ENCODE data around the gene CFAP53.
A peak's percentile ranks its signal among the peaks of the same experiment; 100 is the strongest.
"Not testable (repeated sequence)": the region's sequence is repeated elsewhere in the genome, so short reads cannot be mapped to it uniquely, and the experiment has no call there.

Gene CFAP53

GRCh38 chr18:50274044-50274442 lies 7.7 kb upstream of the CFAP53 start:
- DNase-seq (ENCODE audit: low read depth in 4 of 4, low spot score in 1 of 4), result no peak

GRCh38 chr18:50273203-50274043 lies 7.1 kb upstream of the CFAP53 start:
- DNase-seq (ENCODE audit: low read depth in 4 of 4, low spot score in 1 of 4), result no peak

- DNase-seq (ENCODE audit: low read depth in 4 of 4, low spot score in 1 of 4), result no peak
These were observed 6.3 kb upstream of the CFAP53 start for GRCh38 chr18:50272568-50272967.

- DNase-seq (ENCODE audit: low read depth in 4 of 4, low spot score in 1 of 4), result peak; percentile 48 to 70 (median 62)
These were observed 1.9 kb upstream of the CFAP53 start for GRCh38 chr18:50268022-50268747.

GRCh38 chr18:50262977-50263376 lies 3.3 kb downstream of the CFAP53 start:
- no peak for DNase-seq (ENCODE audit: low read depth in 4 of 4, low spot score in 1 of 4)

GRCh38 chr18:50250935-50251334 lies 15.4 kb downstream of the CFAP53 start:
- no peak for DNase-seq (ENCODE audit: low read depth in 4 of 4, low spot score in 1 of 4)

GRCh38 chr18:50249576-50249975 lies 16.7 kb downstream of the CFAP53 start:
- DNase-seq (ENCODE audit: low read depth in 4 of 4, low spot score in 1 of 4), result no peak

GRCh38 chr18:50247561-50247960 lies 18.7 kb downstream of the CFAP53 start:
- DNase-seq (ENCODE audit: low read depth in 4 of 4, low spot score in 1 of 4), result no peak

GRCh38 chr18:50241768-50242167 lies 24.5 kb downstream of the CFAP53 start:
- not testable (repeated sequence) for DNase-seq (ENCODE audit: low read depth in 4 of 4, low spot score in 1 of 4)

- peak in 1 of 4 experiments; percentile 2 for DNase-seq (ENCODE audit: low read depth in 4 of 4, low spot score in 1 of 4)
These were observed 26.2 kb downstream of the CFAP53 start for GRCh38 chr18:50240080-50240563.

- DNase-seq (ENCODE audit: low read depth in 4 of 4, low spot score in 1 of 4), result no peak
These were observed 33.9 kb downstream of the CFAP53 start for GRCh38 chr18:50232419-50232818.

- DNase-seq (ENCODE audit: low read depth in 4 of 4, low spot score in 1 of 4), result peak in 1 of 4 experiments; percentile 5
These were observed 34.7 kb downstream of the CFAP53 start for GRCh38 chr18:50231621-50232020.

GRCh38 chr18:50220249-50220648 lies 46.0 kb downstream of the CFAP53 start:
- DNase-seq (ENCODE audit: low read depth in 4 of 4, low spot score in 1 of 4), result not testable (repeated sequence)

GRCh38 chr18:50218432-50219197 lies 47.7 kb downstream of the CFAP53 start:
- peak in 1 of 4 experiments; percentile 11 for DNase-seq (ENCODE audit: low read depth in 4 of 4, low spot score in 1 of 4)

- no peak for DNase-seq (ENCODE audit: low read depth in 4 of 4, low spot score in 1 of 4)
These were observed 57.0 kb downstream of the CFAP53 start for GRCh38 chr18:50209311-50209710.

- no peak for DNase-seq (ENCODE audit: low read depth in 4 of 4, low spot score in 1 of 4)
These were observed 58.6 kb downstream of the CFAP53 start for GRCh38 chr18:50207722-50208121.

- DNase-seq (ENCODE audit: low read depth in 4 of 4, low spot score in 1 of 4), result no peak
These were observed 62.3 kb downstream of the CFAP53 start for GRCh38 chr18:50203801-50204604.

- no peak for DNase-seq (ENCODE audit: low read depth in 4 of 4, low spot score in 1 of 4)
These were observed 64.7 kb downstream of the CFAP53 start for GRCh38 chr18:50201476-50202018.

- DNase-seq (ENCODE audit: low read depth in 4 of 4, low spot score in 1 of 4), result no peak
These were observed 66.4 kb downstream of the CFAP53 start for GRCh38 chr18:50199921-50200320.

- no peak for DNase-seq (ENCODE audit: low read depth in 4 of 4, low spot score in 1 of 4)
These were observed 66.9 kb downstream of the CFAP53 start for GRCh38 chr18:50199346-50199855.

All from stimulated activated CD4-positive, alpha-beta T cell treated with anti-CD3 and anti-CD28 coated beads, Interleukin-1b, Interleukin-23, amount 100 ng/mL, for 24 hours (primary cell).